ENCODE measurements around the gene CLTCL1.

CLTCL1 gene

GRCh38 chr22:19177164-19178064 is 114.1 kb downstream of the CLTCL1 start:
- Mint-ChIP-seq H3K9me3 (no peaks in the 10 kb centered on the region), H3K27me3 (ENCODE audit: low read depth, poor library complexity) (peaks cover 3% of the 10 kb centered on the region), H3K27ac (no peak overlapping the region), H3K4me3 (peak overlapping the region; percentile 80), H3K4me1 (peaks cover 44% of the 10 kb centered on the region), H3K36me3 (ENCODE audit: low read depth) (no peaks in the 10 kb centered on the region)
- no peak for TF ChIP-seq CTCF (IDR thresholded peaks at IDR 0.05)
- no peak for DNase-seq

GRCh38 chr22:19176732-19177131 is 114.8 kb downstream of the CLTCL1 start:
- Mint-ChIP-seq H3K4me1 (peaks cover 50% of the 10 kb centered on the region), H3K36me3 (ENCODE audit: low read depth) (no peaks in the 10 kb centered on the region), H3K4me3 (peak overlapping the region; percentile 77), H3K27ac (no peak overlapping the region), H3K27me3 (ENCODE audit: low read depth, poor library complexity) (no peaks in the 10 kb centered on the region), H3K9me3 (no peaks in the 10 kb centered on the region)
- DNase-seq, result no peak
- no peak for TF ChIP-seq CTCF (IDR thresholded peaks at IDR 0.05)

- Mint-ChIP-seq H3K36me3 (ENCODE audit: low read depth) (no peaks in the 10 kb centered on the region), H3K4me3 (peak overlapping the region; percentile 77), H3K4me1 (peaks cover 50% of the 10 kb centered on the region), H3K9me3 (no peaks in the 10 kb centered on the region), H3K27me3 (ENCODE audit: low read depth, poor library complexity) (peaks cover 2% of the 10 kb centered on the region), H3K27ac (peak overlapping the region; percentile 90)
- DNase-seq, result peak; percentile 26
- no peak for TF ChIP-seq CTCF (IDR thresholded peaks at IDR 0.05)
Measured at GRCh38 chr22:19176175-19176643, 115.3 kb downstream of the CLTCL1 start.

GRCh38 chr22:19175602-19176174 is 115.8 kb downstream of the CLTCL1 start:
- peak overlapping the region; percentile 64 for H3K4me3 Mint-ChIP-seq
- peak overlapping the region; percentile 90 for H3K27ac Mint-ChIP-seq
- no peak for DNase-seq
- H3K27me3 Mint-ChIP-seq (ENCODE audit: low read depth, poor library complexity), result peaks cover 8% of the 10 kb centered on the region
- peaks cover 52% of the 10 kb centered on the region for H3K4me1 Mint-ChIP-seq
- H3K9me3 Mint-ChIP-seq, result no peaks in the 10 kb centered on the region
- no peaks in the 10 kb centered on the region for H3K36me3 Mint-ChIP-seq (ENCODE audit: low read depth)
- no peak for TF ChIP-seq CTCF (IDR thresholded peaks at IDR 0.05)

- H3K27ac Mint-ChIP-seq, result no peak overlapping the region
- no peaks in the 10 kb centered on the region for H3K36me3 Mint-ChIP-seq (ENCODE audit: low read depth)
- peaks cover 58% of the 10 kb centered on the region for H3K4me1 Mint-ChIP-seq
- no peak for DNase-seq
- H3K4me3 Mint-ChIP-seq, result no peak overlapping the region
- no peak for TF ChIP-seq CTCF (IDR thresholded peaks at IDR 0.05)
- peaks cover 13% of the 10 kb centered on the region for H3K27me3 Mint-ChIP-seq (ENCODE audit: low read depth, poor library complexity)
- H3K9me3 Mint-ChIP-seq, result no peaks in the 10 kb centered on the region
Measured at GRCh38 chr22:19175026-19175601, 116.4 kb downstream of the CLTCL1 start.
